Activated naive CD8-positive, alpha-beta T cell treated with anti-CD3 and anti-CD28 coated beads, Interleukin-2, amount 50 U/mL, for 24 hours (primary cell): ENCODE data around the gene VPS41.

ENCODE experiments used
- ATAC-seq: fragments of 150-1000 bp; cut with Tn5 transposase; one replicate; pipeline ENCODE4 v1.10.0; 2021
- DNase-seq: peaks from one replicate; pipeline ENCODE4 v3.0.0; 2021
- H3K27ac Mint-ChIP-seq: one replicate; pipeline ENCODE4 v1.8.0; 2021; ENCODE audit warnings: mild to moderate bottlenecking, mixed read lengths
- H3K27me3 Mint-ChIP-seq: one replicate; pipeline ENCODE4 v1.8.0; 2021; ENCODE audit warnings: mixed read lengths
- H3K36me3 Mint-ChIP-seq: one replicate; pipeline ENCODE4 v1.8.0; 2021; ENCODE audit warnings: low read depth, mixed read lengths
- H3K4me1 Mint-ChIP-seq: one replicate; pipeline ENCODE4 v1.8.0; 2021; ENCODE audit warnings: mixed read lengths
- H3K4me3 Mint-ChIP-seq: one replicate; pipeline ENCODE4 v1.8.0; 2021; ENCODE audit warnings: mild to moderate bottlenecking, moderate library complexity, mixed read lengths
- H3K9me3 Mint-ChIP-seq: one replicate; pipeline ENCODE4 v1.8.0; 2021; ENCODE audit warnings: mixed read lengths

VPS41 gene

DNA sequence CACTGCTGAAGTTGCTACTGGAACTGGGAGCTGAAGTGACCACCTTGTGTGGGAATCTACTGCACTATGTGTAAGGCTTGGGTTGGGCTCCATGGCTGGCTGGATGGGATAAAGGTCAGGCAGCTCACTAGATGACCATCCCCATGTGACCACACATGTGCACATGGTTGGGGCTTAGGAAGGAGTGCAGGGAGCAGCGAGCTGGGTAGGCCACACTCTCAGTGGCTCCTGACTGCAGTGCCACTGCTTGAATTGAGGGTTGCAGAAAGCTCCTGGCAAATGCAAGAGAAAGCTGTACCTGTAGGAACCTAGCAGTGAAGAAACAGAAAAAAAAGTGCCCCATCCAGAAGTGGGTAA is 230.3 kb downstream of the VPS41 start:
- H3K4me1 Mint-ChIP-seq: no peaks in the 10 kb centered on the region
- ATAC-seq: no peak
- H3K27me3 Mint-ChIP-seq: no peaks in the 10 kb centered on the region
- no peaks in the 10 kb centered on the region for H3K9me3 Mint-ChIP-seq
- H3K4me3 Mint-ChIP-seq: no peak overlapping the region
- no peaks in the 10 kb centered on the region for H3K36me3 Mint-ChIP-seq
- no peak for DNase-seq
- no peak overlapping the region for H3K27ac Mint-ChIP-seq

DNA sequence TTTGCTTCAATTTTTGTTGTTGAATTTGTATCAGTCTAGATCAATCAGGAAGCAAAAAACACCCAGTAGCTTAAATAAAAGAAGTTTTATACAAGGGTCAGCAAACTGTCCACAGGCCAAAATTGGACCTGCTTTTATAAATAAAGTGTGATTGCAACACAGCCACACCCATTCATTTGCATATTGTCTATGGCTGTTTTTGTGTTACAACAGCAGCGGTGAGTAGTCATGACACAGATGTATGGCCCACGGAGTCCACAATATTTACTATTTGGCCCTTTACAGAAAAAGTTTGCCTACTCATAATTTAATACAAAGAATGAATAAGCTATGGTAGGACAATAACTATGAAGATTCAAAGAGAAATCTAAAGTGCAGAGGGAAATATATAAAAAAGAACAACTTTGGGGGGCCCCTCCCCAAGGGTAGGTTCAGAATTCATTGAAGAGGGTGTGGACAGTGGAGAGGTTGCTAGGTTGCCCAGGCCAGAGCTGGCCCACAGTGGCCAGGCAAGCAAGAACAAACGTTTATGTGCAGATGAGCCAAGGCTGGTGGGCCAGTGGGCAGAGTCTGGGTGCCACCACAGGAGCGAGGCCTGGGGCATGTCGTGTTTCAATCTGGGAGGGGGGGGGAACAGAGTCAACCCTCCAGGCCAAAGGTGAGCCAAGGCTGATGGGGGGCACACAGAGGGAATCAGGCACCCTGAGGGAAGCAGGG is 230.9 kb downstream of the VPS41 start:
- no peaks in the 10 kb centered on the region for H3K27me3 Mint-ChIP-seq
- ATAC-seq (no peak), DNase-seq (no peak)
- no peaks in the 10 kb centered on the region for H3K36me3 Mint-ChIP-seq
- no peak overlapping the region for H3K27ac Mint-ChIP-seq
- no peaks in the 10 kb centered on the region for H3K4me1 Mint-ChIP-seq
- no peak overlapping the region for H3K4me3 Mint-ChIP-seq
- no peaks in the 10 kb centered on the region for H3K9me3 Mint-ChIP-seq

DNA sequence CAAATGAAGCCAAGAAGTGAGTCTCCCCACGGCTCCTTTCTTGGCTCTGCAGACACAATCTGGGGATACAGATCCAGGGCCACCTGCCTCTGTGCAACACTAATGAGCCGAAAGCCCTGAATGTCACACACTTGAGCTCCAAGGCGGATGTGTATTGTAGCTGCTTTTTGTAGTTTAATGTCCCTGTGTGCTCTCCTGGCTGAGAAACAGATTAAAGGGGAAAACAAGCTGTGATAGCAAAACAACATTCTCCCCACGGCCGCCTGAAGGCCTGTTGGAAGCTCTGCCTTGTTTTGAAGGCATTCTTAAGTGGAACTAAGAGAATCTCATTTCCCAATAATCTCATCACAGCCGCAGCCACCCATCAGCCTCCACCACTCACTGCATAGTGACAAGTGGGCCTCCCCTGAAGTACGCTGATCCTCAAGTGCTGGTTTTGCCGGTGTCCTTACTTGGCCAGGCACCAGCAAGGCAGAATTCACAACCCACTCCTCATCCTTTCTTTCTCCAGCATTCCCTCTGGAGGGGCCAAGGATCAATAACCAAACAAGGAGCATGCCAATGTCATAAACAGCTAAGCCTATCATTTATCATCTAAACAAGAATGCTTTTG is 233.4 kb downstream of the VPS41 start:
- no peaks in the 10 kb centered on the region for H3K27me3 Mint-ChIP-seq
- no peaks in the 10 kb centered on the region for H3K9me3 Mint-ChIP-seq
- H3K4me1 Mint-ChIP-seq: no peaks in the 10 kb centered on the region
- ATAC-seq (no peak), DNase-seq (no peak)
- H3K36me3 Mint-ChIP-seq: no peaks in the 10 kb centered on the region
- no peak overlapping the region for H3K4me3 Mint-ChIP-seq
- no peak overlapping the region for H3K27ac Mint-ChIP-seq

DNA sequence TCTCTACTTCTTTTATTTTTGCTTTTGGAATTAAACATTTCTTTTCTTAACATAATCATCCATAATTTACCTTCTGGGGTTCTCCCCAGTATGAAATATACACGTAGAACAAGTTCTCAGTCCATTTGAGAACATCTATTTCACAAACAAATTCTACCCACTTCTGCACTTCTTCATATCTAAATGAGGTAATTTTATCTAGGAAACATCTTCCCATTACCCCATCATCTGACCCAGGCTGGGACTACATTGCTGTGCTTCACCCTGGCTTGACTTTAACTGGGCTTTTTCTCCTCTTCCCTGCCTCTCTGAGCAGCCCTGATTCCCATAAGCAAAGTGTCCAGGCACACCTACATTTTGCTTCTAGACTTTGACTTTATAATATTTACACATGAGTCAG is 234.5 kb downstream of the VPS41 start:
- no peaks in the 10 kb centered on the region for H3K9me3 Mint-ChIP-seq
- H3K36me3 Mint-ChIP-seq: no peaks in the 10 kb centered on the region
- no peak for ATAC-seq
- peaks cover 4% of the 10 kb centered on the region for H3K27me3 Mint-ChIP-seq
- no peaks in the 10 kb centered on the region for H3K4me1 Mint-ChIP-seq
- no peak for DNase-seq
- no peak overlapping the region for H3K4me3 Mint-ChIP-seq
- H3K27ac Mint-ChIP-seq: no peak overlapping the region

DNA sequence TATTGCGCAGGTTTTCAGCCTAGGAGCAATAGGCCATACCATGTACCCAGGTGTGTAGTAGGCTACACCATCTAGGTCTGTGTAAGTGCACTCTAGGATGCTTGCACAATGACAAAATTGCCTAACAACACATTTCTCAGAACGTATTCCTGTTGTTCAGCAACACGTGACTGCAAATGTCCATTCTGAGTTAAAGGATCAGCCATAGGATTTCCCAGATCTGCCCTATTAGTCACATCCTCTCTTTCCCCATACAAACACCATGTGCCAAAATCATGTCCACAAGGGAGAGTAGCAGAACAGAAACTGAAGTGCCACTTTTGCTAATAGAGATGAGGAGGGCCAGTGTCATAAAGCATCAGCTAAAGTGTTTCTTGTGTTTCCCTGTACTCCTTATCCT is 235.2 kb downstream of the VPS41 start:
- ATAC-seq (no peak), DNase-seq (no peak)
- H3K27ac Mint-ChIP-seq: no peak overlapping the region
- no peaks in the 10 kb centered on the region for H3K36me3 Mint-ChIP-seq
- no peaks in the 10 kb centered on the region for H3K4me1 Mint-ChIP-seq
- no peak overlapping the region for H3K4me3 Mint-ChIP-seq
- no peaks in the 10 kb centered on the region for H3K9me3 Mint-ChIP-seq
- H3K27me3 Mint-ChIP-seq: peaks cover 8% of the 10 kb centered on the region
